ENCODE measurements around the gene FAAH2.
"Not testable (repeated sequence)": the region's sequence is repeated elsewhere in the genome, so short reads cannot be mapped to it uniquely, and the experiment has no call there.

Gene FAAH2

DNA sequence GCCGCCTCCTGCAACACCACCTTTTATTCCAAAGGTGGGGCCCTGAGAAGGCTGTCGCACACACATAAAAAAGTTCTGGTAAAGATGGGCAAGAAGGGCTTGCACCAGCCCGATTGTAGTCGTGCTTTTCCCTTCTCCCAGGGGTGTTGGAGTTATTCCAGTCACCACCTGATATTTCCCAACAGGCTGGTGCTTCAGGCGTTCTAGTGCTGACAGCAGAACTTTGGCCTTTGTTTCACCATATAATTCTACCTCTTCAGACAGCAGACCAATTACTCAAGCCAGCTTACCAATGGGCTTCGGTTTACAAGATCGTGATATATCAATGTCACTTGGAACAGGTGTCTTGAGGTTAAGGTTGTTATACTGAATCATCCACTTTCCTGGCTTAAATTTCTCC is 107.7 kb downstream of the FAAH2 start:
- DNase-seq: not testable (repeated sequence)

GRCh38 chrX:57403191-57403590 is 116.7 kb downstream of the FAAH2 start:
- DNase-seq: not testable (repeated sequence)

DNA sequence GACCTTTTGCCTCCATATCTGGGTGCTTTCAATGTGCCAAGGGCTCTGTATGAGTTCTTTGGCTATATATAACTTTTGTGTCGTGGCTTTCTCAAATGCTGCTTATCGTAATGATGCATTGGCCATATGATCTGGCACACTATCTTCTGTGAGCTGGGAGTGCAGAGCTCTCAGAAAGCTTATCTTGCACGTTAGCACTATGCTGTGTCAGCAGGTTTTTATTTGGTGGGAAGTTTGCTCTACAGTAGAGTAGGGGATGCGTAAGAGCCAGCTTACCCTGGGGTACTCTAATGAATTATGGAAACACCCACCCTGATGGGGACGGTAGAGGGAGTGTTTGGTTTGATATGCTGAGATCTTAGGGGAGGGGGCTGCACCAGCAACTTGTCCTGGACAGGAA is 119.6 kb downstream of the FAAH2 start:
- no peak for DNase-seq

DNA sequence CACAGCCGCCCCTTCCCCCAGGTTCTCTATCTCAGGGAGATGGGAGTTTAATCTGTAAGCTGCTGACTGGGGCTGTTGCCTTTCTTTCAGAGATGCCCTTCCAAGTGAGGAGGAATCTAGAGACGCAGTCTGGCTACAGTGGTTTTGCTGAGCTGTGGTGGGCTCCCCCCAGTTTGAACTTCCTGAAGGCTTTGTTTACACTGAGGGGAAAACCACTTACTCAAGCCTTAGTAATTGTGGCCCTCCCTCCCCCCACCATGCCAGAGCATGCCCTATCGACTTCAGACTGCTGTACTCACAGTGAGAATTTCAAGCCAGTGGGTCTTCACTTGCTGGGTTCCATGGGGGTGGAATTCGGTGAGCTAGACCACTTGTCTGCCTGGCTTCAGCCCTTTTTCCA is 131.3 kb downstream of the FAAH2 start:
- no peak for DNase-seq

DNA sequence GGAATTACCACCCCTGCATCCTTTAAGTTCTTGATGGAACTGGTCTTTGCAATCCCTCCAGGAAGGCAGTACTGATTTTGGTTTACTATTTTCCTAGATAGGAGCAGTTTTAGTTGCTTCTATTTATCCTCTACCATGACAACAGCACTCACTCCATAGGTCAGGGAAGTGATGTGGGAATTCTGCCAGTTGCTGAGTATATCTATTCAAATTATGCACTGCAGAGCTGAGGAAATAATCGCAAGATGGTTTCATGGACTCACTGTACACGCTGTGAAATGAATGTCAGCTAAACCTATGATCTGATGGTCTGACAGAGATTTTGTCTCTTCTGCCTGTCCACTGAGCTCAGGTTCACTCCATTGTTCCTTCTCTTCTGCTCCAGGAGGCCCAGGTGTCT is 135.8 kb downstream of the FAAH2 start:
- DNase-seq: no peak

DNA sequence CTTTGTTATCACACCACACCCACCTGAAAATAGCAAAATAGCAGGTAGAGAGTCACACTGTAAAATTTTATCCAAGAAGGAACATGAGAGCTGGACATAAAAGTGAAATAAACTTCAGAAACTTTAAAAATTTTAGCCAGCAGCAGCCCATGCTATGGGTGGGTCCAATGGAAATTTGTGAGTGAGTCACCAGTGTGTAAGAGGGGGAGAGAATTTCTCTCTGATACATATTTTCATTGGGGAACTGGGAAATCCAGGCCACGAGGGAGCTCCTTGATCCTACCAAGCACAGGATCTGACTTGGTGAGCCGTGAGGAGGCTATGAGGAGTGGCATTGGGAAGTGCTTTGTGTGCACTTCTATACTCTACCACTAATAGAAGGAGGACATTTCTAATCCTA is 136.3 kb downstream of the FAAH2 start:
- DNase-seq: no peak

- DNase-seq: no peak
These were observed 158.6 kb downstream of the FAAH2 start for GRCh38 chrX:57445076-57445475.

GRCh38 chrX:57445832-57446231 is 159.3 kb downstream of the FAAH2 start:
- DNase-seq: no peak

DNA sequence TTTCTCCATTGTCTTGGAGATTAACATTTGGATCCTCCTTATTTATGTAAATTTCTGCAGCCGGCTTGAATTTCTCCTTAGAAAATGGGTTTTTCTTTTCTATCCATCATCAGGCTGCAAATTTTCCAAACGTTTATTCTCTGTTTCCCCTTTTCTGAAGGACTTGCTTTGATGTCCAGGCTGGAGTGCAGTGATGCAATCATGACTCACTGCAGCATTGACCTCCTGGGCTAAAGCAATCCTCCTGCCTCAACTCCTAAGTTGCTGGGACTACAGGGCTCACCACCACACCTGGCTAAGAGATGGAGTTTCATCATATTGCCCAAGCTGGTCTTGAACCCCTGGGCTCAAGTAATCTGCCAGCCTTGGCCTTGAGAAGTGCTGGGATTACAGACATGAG is 161.3 kb downstream of the FAAH2 start:
- DNase-seq: no peak

- DNase-seq: no peak
These were observed 165.0 kb downstream of the FAAH2 start for GRCh38 chrX:57451426-57452020.

GRCh38 chrX:57453901-57454300 is 167.4 kb downstream of the FAAH2 start:
- DNase-seq: peak; percentile 30

- no peak for DNase-seq
These were observed 195.0 kb downstream of the FAAH2 start for GRCh38 chrX:57481514-57481913.

- no peak for DNase-seq
These were observed 230.0 kb downstream of the FAAH2 start for GRCh38 chrX:57516491-57516890.

GRCh38 chrX:57519578-57520118 is 233.1 kb downstream of the FAAH2 start:
- DNase-seq: no peak

GRCh38 chrX:57528670-57529255 is 242.3 kb downstream of the FAAH2 start:
- peak; percentile 3 for DNase-seq
